ENCODE measurements around the gene GIT1. TPM values are rescaled to one million over a fixed set of nuclear protein-coding genes. Genes with fewer than 3 reads are reported as not detected.

Gene GIT1
- polyA plus RNA-seq, 4 donors = 36.9 to 54.5 (median 41.7) TPM

DNA sequence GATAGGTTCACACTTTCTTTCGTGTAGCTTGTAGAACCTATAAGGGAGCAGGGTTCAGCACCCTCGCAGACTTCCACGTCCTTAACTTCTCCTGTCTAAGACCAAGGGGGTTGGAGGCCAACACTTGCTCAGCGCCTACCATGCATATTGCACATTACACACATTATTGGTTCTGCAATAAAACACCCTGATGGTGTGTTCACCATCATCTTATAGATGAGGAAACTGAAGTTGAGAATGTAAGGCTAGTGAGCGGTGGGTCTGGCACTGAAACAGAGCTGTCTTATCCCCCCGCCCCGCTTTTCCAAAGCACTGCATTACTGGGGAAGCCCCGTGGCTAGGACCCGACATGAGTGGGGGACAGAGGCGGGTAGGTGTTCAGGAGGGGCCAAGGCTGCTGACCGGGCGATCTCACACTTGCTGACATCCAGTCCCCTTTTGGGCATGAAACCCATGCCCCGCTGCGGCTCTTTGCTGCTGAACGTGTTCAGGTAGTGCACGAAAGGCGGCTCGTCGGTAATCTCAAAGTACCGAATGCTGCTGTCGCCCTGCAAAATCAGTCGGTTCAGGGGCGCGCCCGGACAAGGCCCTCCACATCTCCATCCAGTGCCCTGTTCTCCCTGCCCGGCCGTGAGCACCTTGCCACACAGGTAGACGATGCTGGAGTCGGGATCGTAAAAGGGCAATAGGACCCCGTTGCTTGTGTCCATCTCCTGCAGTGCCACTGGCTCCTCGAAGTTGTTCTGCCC lies 27.0 kb upstream of the GIT1 start:
- no peak for DNase-seq (ENCODE audit: low read depth in 4 of 4, low spot score in 3 of 4)

DNA sequence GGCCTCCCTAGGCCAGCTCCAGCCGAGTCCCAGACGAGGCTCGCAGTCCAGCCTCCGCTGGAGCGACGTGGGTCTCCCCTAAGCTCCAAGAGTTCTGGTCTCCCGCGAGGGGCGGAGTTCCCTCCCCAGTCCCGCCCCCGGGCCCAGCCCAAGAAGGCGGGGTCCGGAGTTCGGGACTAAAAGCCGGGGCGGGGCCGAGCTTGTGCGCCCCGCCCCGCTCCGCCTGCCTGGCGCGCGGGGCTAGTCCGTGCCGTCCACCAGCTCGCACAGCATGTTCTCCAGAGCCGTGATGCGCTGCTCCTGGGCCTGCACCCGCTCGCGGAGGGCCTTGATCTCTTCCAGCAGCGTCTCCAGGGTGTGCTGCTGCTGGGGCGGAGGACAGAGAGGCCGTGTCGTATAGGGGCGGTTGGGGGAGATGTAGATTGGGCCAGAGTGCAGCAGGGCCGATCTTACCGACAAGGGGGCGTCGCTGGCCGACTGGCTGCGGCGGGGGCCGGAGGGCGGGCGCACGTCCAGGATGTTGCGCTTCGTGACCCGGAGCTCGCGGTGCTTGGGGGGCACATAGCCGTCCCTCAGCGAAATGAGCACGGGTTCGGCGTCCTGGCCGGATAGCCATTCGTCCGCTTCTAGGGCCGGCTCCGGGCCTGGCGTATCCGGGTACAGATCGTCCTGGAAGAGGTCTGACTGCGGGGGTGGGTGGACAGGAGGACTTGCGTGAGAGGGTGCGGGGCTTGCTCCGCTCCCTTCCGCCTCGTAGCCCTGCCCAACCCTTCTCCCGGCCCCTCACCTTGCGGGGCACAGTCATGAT lies 26.2 kb upstream of the GIT1 start:
- DNase-seq (ENCODE audit: low read depth in 4 of 4, low spot score in 3 of 4) = peak in 1 of 4 donors; percentile 69

DNA sequence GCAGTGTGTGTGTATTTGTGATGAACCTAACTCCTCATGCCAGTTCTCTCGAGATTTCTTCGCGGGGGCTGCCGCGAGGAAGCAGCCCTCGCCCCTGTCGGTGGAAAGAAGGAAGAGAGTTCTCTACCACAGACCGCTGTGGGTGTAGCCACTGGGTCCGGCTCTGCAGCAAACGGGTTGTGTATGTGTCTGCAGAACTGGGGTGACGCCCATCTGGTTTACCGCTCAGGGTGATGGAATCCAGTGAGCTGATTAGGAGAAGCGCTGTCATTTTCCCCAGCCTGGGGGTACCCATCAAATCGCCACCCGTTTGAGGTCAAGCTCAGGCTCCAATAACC lies 25.6 kb upstream of the GIT1 start:
- no peak for DNase-seq (ENCODE audit: low read depth in 4 of 4, low spot score in 3 of 4)

DNA sequence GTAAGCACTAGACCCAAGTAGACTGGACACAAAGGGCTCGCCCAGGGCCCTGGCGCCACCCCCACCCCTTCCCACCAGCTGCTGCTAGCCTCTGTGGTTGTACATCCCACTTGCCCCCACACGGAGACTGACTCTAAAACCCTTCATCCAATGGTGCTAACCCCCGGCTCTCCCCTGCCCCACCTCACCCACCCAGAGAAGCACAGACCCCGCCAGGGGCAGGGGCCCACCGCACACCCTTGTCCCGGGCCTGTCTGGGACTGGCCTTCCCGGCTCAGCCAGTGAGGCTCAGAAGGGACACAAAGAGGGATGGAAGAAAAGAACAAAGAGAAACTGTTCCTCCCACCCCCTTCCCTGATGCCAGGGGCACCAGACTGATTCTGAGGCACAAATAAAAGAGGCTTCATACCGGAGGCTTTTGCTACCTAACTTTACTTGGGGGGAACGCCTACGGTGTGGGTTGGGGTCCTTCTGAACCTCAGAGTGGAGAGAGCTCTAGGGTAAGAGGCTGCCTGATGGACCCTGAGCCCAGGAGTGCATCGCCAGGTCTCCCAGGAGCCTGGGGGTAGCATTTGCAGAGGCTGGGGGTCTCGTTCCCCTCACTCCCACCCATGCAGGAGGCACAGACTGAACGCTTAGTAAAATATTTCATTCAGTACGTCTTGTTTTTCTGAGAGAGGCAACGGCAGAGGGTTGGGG lies 25.1 kb upstream of the GIT1 start:
- no peak for DNase-seq (ENCODE audit: low read depth in 4 of 4, low spot score in 3 of 4)

DNA sequence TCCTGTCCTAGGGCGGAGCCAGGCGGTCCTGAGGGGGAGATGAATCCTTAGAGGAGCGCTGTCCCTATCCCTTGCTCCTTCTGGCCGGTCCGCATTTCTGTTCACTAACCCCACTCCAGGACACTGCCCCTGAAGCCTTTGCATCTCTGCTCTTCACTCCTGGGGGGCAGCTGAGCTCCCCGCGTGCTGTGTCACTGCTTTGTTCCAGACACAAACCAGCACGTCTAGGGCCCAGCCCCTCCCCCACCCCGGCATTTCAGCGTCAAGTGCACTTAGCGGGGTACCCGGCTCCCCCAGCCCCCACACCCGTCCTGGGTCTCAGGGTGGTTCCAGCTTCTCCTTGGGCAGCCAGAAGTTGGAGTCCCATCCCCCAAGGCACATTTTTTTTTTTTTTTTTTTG lies 24.4 kb upstream of the GIT1 start:
- DNase-seq (ENCODE audit: low read depth in 4 of 4, low spot score in 3 of 4) = no peak

DNA sequence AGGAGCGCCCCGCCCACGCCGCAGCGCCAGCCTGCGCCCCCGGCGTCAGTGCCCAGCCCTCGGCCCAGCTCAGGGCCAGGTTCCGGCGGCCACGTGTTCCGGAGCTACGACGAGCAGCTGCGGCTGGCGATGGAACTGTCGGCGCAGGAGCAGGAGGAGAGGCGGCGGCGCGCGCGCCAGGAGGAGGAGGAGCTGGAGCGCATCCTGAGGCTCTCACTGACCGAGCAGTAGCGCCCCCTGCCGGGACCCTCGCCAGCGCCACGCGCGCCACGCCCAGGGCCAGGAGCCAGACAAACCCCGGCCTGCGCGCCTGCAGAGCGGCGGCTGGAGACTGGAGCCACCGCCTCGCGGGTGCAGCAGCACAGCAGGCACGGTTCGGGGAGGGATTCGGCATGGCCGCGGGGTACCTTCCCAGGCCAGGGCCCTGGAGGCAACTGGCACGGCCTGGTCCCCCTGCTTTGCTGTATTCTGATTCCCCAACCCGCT lies 23.9 kb upstream of the GIT1 start:
- DNase-seq (ENCODE audit: low read depth in 4 of 4, low spot score in 3 of 4) = peak in 3 of 4 donors; percentile 72 to 83 (median 83)

DNA sequence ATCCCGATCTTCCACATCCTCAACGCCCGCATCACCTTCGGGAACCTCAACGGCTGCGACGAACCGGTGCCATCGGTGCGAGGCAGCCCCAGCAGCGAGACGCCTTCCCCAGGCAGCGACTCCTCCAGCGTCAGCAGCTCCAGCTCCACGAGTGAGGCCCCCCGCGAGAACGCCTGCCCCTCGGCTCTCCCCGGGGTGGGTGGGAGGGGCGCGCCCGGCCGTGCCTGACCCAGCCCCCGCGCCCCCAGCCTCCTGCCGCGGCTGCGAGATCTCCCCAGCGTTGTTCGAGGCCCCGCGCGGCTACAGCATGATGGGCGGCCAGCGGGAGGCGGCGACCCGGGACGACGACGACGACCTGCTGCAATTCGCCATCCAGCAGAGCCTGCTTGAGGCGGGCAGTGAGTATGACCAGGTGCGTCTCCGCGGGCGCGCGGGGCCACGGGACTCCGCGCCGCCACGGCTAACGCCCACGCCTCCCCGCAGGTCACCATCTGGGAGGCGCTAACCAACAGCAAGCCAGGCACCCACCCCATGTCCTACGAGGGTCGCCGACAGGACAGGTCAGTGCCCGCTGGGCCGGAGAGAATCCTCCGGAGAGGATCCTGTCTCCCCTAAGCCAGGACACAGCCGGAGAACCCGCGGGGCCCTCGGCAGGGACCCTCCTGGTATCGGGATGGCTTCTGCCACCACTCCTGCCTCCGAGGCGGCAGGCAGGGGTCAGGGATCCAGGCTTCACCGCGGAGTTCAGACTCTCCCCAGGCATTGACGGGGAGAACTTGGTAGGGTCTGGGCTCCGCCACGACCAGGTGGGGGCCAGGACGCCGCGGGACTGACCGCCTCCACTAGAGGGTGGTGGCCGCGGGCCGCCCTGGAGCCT lies 23.2 kb upstream of the GIT1 start:
- no peak for DNase-seq (ENCODE audit: low read depth in 4 of 4, low spot score in 3 of 4)

DNA sequence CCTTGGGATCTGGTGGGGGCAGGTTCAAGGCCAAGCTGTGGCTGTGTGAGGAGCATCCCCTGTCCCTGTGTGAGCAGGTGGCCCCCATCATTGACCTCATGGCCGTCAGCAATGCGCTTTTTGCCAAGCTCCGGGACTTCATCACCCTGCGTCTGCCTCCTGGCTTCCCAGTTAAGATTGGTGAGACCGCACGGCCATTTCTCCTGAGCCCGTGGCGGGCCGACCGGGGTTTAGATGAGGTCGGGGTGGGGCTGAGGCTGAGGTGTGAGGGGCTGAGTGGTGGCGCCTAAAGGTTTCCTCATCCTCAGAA lies 22.6 kb upstream of the GIT1 start:
- DNase-seq (ENCODE audit: low read depth in 4 of 4, low spot score in 3 of 4) = no peak

DNA sequence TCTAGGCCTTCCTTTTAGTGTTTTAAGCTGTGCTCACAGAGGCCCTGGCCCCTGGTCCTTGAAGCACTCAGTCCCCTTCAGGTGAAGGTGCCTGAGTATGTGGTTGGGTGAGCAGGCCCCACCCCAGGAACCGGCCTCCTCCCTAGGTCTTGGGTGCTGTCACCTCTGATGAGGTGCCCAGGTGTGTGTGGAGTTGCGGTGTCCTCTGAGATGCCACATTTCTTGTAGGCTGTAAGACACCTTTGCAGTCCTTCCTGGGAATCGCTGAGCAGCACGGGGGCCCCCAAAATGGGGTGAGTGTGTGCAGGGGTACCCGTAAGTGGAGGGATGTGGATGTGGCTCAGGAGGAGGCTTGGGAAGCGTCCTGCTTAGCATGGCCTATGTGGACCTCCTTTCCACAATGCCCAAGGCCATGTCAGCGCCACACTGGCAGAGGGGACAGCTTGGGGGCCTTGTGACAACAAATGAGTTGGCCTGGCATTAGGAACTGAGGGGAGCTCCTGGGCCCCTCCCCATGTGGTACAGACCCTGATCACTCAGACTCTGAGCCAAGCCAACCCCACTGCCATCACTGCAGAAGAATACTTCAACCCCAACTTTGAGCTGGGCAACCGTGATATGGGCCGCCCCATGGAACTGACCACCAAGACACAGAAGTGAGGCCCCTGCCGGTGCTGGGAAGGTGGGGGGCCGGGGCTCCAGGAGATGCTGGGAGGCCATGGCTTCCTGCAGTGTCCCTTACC lies 22.1 kb upstream of the GIT1 start:
- no peak for DNase-seq (ENCODE audit: low read depth in 4 of 4, low spot score in 3 of 4)

DNA sequence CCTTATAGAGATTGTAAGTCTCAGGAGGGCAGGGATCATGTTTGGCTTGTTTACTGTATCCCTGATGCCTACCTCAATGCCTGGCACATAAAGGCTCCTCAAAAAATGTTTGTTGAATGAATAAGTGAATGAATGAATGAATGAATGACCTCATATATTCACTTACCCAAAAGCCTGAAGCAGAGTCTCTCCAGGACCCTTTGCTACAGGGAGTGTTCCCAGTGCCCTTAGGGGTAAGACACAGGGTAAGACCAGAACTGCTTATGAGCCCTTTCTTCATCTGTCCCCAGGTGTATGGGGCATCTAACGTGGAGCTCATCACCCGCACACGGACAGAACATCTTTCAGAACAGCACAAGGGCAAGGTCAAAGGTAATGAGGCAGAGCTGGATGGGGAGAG lies 20.9 kb upstream of the GIT1 start:
- DNase-seq (ENCODE audit: low read depth in 4 of 4, low spot score in 3 of 4) = no peak

DNA sequence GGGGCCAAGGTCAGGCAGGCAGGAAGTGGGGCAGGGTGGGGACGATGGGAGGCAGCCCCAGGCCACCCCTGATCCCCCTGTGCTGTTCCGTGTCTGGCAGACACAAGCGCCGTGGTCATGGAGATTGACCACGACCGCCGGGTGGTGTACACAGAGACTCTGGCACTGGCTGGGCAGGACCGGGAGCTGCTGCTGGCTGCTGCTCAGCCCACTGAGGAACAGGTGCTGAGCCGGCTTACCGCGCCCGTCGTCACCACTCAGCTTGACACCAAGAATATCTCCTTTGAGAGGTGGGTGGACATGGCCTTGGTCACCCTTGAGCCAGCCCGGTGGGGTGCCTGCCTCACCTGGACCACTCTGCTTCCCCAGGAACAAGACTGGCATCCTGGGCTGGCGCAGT lies 19.5 kb upstream of the GIT1 start:
- no peak for DNase-seq (ENCODE audit: low read depth in 4 of 4, low spot score in 3 of 4)

DNA sequence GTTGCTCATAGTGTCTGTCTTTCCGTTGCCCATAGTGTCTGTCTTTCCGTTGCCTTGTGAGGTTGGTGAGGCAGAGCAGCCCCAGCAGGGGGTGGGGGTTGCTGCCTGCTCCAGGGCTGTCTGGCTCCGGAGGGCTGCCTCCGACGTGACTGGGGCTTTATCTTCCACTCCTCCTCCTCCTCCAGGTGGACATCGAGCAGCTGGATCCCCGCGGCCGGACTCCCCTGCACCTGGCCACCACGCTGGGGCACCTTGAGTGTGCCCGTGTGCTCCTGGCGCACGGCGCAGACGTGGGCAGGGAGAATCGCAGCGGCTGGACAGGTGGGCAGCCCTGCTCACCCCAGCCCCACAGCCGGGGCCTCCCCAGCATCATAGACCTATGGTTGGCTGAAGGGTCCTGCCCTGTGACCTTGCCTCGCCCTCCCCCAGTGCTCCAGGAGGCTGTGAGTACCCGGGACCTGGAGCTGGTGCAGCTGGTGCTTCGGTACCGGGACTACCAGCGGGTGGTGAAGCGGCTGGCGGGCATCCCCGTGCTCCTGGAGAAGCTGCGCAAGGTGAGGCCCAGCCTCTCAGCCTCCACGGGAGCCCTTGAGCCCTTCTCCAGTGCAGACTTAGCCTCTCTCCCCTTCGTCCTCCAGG lies 18.2 kb upstream of the GIT1 start:
- DNase-seq (ENCODE audit: low read depth in 4 of 4, low spot score in 3 of 4) = no peak

DNA sequence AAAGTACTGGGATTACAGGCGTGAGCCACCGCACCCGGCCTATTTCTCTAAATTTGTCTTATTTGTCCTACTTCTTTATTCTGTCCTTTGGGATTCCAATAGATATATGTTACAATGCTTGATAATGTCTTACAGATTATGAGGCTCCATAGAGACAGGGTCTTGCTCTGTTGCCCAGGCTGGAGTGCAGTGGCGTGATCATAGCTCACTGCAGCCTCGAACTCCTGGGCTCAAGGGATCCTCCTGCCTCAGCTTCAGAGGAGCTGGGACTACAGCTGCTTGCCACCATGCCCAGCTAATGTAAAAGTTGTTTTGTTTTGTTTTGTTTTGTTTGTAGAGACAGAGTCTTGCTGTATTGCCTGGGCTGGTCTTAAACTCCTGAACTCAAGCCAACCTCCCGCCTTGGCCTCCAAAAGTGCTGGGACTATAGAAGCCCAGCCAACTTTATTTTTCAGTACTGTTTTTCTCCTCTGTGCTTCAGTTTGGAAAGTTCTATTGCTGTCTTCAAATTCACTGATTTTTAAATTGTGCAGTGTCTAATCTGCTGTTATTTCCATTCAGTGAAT lies 13.7 kb upstream of the GIT1 start:
- no peak for DNase-seq (ENCODE audit: low read depth in 4 of 4, low spot score in 3 of 4)

DNA sequence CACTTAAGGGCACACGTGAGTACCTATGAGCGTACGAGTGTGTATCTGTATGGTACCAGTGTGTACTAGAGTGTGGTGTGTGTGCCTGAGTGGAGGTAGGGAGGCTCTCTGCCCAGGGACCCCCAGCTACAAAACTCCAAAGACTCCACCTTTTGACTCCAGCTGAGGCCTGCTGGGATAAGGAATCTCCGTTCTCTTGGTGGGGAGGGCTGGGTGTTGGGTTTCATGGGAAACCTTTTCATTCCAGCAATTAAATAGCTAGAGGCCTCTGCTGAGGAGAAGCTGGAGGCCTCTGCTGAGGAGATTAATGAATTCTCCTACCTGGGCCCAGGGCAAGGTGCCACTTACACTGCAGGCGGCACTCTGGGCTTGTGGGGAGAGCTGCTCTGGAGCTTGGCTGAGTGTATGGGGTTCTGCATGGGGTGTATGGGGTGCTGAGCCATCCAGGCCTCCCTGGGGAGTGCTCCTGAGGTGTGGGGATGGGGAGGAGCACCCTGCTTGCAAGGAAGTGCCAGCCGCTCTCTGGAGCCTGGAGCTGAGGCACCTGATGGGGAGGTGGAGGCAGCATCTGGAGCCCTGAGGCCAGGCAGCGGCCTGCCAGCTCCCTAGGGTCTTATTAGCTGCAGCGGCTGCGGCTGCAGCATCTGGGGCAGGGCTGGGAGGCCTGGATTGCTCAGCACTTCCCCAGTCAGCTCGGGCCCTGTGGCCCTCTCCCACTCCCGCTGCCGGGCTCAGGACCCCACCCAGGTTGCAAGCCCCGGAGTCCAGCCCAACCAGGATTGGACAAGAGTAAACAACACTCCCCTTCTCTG lies 8.1 kb upstream of the GIT1 start:
- no peak for DNase-seq (ENCODE audit: low read depth in 4 of 4, low spot score in 3 of 4)

DNA sequence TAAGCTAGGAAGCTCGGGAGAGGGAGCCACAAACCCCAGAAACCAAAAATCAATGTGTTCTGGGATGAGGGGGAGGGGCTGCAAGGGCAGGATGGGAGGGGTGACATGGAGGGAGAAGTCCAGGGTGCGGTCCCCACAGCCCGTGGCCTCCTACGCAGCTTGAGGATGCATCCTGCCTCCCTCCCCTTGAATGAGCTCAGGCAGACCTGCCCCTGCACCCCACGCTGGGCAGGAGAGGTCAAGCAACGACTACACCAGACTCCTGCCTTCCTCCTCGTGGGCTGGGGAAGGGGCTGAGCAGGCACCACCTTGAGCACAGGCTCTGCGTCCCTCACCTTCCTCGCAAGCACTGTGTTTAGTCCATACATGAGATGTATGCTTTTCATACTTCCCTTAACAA lies 7.4 kb upstream of the GIT1 start:
- DNase-seq (ENCODE audit: low read depth in 4 of 4, low spot score in 3 of 4) = no peak

DNA sequence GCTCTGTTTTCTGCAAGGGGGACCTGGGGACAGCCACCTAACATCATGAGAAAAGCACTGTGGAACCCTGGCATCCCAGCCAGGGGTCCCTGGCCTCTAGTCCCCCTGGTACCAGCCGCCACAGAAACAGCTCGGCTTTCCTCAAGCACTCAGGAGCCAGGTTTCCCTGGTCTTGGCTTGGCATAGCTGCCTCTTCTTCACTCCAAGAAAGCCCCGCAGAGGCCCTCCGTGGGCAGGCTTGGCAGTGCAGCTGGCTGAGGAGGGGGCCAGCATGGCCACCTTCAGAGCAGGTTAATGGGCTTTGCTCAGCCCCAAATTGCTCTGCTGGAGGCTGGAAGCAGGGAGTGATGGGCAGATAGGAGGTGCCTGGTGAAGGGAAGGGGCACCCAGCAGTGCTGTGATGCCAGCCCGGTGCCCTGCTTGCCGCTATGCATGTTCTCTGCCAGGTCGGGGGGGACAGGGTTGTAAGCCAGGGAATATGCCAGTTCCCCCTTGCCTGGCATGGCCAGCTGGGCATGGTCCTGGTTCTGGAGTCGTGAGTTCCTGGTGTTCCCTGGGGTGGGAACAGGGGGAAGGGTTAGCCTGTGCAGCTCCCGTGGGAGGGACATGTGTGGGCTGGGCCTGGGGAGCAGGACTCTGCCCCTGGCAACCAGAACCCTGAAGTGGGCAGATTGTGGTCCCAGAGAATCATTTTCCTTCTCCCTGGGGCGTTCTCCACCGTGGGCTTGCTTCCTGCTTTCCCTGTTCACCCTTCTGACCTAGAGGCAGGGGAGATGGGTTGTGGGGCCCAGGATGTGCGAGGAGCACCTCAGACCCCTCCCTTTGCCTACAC lies 6.7 kb upstream of the GIT1 start:
- DNase-seq (ENCODE audit: low read depth in 4 of 4, low spot score in 3 of 4) = no peak

DNA sequence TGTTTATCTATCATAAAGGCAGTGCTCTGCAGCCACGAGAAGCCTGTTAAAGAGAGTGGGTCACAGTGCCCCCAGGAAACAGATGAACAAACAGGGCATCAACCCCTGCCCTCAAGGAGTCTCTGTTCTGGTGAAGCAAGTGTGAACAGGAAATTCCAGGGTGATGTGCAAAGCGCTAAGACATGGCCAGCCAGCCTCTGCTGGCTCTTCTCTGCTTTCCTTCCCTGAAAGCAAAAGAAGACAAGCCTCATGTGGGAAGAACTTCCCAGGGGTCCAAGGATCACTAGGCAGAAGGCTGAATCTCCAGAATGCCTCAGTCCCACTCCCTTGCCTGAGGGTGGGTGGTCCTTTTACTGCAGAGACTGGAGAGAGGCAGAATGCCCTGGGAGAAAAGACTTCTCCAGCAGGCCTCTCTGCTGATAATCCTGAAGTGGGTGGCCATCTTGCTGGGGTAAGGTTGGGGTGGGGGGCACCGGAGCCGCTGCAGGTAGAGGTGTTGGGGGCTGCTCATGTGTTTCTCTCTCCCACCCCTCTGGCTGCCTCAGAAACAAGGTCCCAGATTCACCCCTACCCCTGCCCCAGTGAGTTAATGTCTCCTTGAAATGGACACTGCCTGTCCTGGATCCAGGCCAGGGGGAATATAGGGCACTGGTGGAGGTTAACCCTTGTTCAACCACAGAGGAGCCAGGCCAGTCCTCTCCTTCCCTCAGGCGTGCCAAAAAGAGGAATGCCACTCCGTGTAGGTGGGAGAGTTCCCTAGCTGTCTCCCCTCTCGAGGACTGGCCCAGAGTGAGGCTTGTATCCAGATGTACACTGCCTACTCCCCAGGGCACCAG lies 5.9 kb upstream of the GIT1 start:
- DNase-seq (ENCODE audit: low read depth in 4 of 4, low spot score in 3 of 4) = no peak

All from left renal pelvis (tissue), 4 donors.